ENCODE measurements around the gene ATP2A2. TPM values are rescaled to one million over a fixed set of nuclear protein-coding genes. Genes with fewer than 3 reads are reported as not detected.
A peak's percentile ranks its signal among the peaks of the same experiment; 100 is the strongest.

ATP2A2 gene
- total RNA-seq, 2 experiments from 2014 or later = 95.5 to 98.6 TPM

GRCh38 chr12:110312581-110313360 is 31.7 kb downstream of the ATP2A2 start:
- peak overlapping the region; percentile 63 for H3K27ac Mint-ChIP-seq
- H3K4me3 Mint-ChIP-seq = no peak overlapping the region
- peak; percentile 31 for DNase-seq
- no peaks in the 10 kb centered on the region for H3K9me3 Mint-ChIP-seq
- peaks cover 57% of the 10 kb centered on the region for H3K4me1 Mint-ChIP-seq (ENCODE audit: low read depth)
- no peaks in the 10 kb centered on the region for H3K27me3 Mint-ChIP-seq (ENCODE audit: low read depth)
- peaks cover 31% of the 10 kb centered on the region for H3K36me3 Mint-ChIP-seq (ENCODE audit: low read depth)
- intact Hi-C loops (cut with micrococcal nuclease) = loop anchor here (2.0 kb wide), 1 partner anchor 32 kb away; the partner anchor contains the start of gene ATP2A2
- CTCF ChIA-PET = interaction anchor here (0.7 to 1.0 kb wide), 2 partner anchors 119 to 151 kb away, joined by 7 to 9 read pairs; no protein-coding TSS in a partner anchor

GRCh38 chr12:110314308-110314707 is 33.3 kb downstream of the ATP2A2 start:
- no peaks in the 10 kb centered on the region for H3K9me3 Mint-ChIP-seq
- peaks cover 50% of the 10 kb centered on the region for H3K4me1 Mint-ChIP-seq (ENCODE audit: low read depth)
- DNase-seq = no peak
- H3K4me3 Mint-ChIP-seq = no peak overlapping the region
- H3K27ac Mint-ChIP-seq = peak overlapping the region; percentile 46
- H3K27me3 Mint-ChIP-seq (ENCODE audit: low read depth) = no peaks in the 10 kb centered on the region
- peaks cover 30% of the 10 kb centered on the region for H3K36me3 Mint-ChIP-seq (ENCODE audit: low read depth)
- intact Hi-C loops (cut with micrococcal nuclease) = no loop called here
- CTCF ChIA-PET = interaction anchor here (1.8 kb wide), 1 partner anchor 117 kb away, joined by 6 read pairs; no protein-coding TSS in a partner anchor

GRCh38 chr12:110316861-110317260 is 35.8 kb downstream of the ATP2A2 start:
- H3K36me3 Mint-ChIP-seq (ENCODE audit: low read depth) = peaks cover 27% of the 10 kb centered on the region
- peaks cover 42% of the 10 kb centered on the region for H3K4me1 Mint-ChIP-seq (ENCODE audit: low read depth)
- H3K4me3 Mint-ChIP-seq = no peak overlapping the region
- H3K27me3 Mint-ChIP-seq (ENCODE audit: low read depth) = no peaks in the 10 kb centered on the region
- H3K9me3 Mint-ChIP-seq = no peaks in the 10 kb centered on the region
- H3K27ac Mint-ChIP-seq = peak overlapping the region; percentile 81
- DNase-seq = no peak
- intact Hi-C loops (cut with micrococcal nuclease) = no loop called here
- CTCF ChIA-PET = interaction anchor here (0.5 to 1.1 kb wide), 3 partner anchors 14 to 115 kb away, joined by 3 read pairs; no protein-coding TSS in a partner anchor

- intact Hi-C loops (cut with micrococcal nuclease) = no loop called here
- Mint-ChIP-seq H3K27me3 (ENCODE audit: low read depth) (no peaks in the 10 kb centered on the region), H3K27ac (no peak overlapping the region), H3K36me3 (ENCODE audit: low read depth) (peaks cover 25% of the 10 kb centered on the region), H3K4me3 (no peak overlapping the region), H3K9me3 (no peaks in the 10 kb centered on the region), H3K4me1 (ENCODE audit: low read depth) (peaks cover 32% of the 10 kb centered on the region)
- CTCF ChIA-PET = no interaction called here
- no peak for DNase-seq
Measured at GRCh38 chr12:110317911-110318310, 36.9 kb downstream of the ATP2A2 start.

- no peak for DNase-seq
- H3K9me3 Mint-ChIP-seq = no peaks in the 10 kb centered on the region
- H3K4me1 Mint-ChIP-seq (ENCODE audit: low read depth) = peaks cover 17% of the 10 kb centered on the region
- H3K27me3 Mint-ChIP-seq (ENCODE audit: low read depth) = no peaks in the 10 kb centered on the region
- CTCF ChIA-PET = interaction anchor here (1.2 kb wide), 2 partner anchors 33 to 111 kb away, joined by 3 to 4 read pairs; no protein-coding TSS in a partner anchor
- no peak overlapping the region for H3K4me3 Mint-ChIP-seq
- H3K27ac Mint-ChIP-seq = no peak overlapping the region
- intact Hi-C loops (cut with micrococcal nuclease) = no loop called here
- peaks cover 14% of the 10 kb centered on the region for H3K36me3 Mint-ChIP-seq (ENCODE audit: low read depth)
Measured at GRCh38 chr12:110320550-110320949, 39.5 kb downstream of the ATP2A2 start.

- CTCF ChIA-PET = interaction anchor here (0.5 to 1.7 kb wide), 5 partner anchors 35 to 1721 kb away, joined by 3 to 5 read pairs (median 3); no protein-coding TSS in a partner anchor
- no peak overlapping the region for H3K4me3 Mint-ChIP-seq
- intact Hi-C loops (cut with micrococcal nuclease) = no loop called here
- DNase-seq = no peak
- no peaks in the 10 kb centered on the region for H3K9me3 Mint-ChIP-seq
- no peaks in the 10 kb centered on the region for H3K27me3 Mint-ChIP-seq (ENCODE audit: low read depth)
- H3K36me3 Mint-ChIP-seq (ENCODE audit: low read depth) = peaks cover 39% of the 10 kb centered on the region
- H3K4me1 Mint-ChIP-seq (ENCODE audit: low read depth) = no peaks in the 10 kb centered on the region
- no peak overlapping the region for H3K27ac Mint-ChIP-seq
Measured at GRCh38 chr12:110329710-110330109, 48.7 kb downstream of the ATP2A2 start.

GRCh38 chr12:110330124-110330523 is 49.1 kb downstream of the ATP2A2 start:
- Mint-ChIP-seq H3K27ac (no peak overlapping the region), H3K4me3 (no peak overlapping the region), H3K36me3 (ENCODE audit: low read depth) (peaks cover 39% of the 10 kb centered on the region), H3K9me3 (no peaks in the 10 kb centered on the region), H3K4me1 (ENCODE audit: low read depth) (no peaks in the 10 kb centered on the region), H3K27me3 (ENCODE audit: low read depth) (no peaks in the 10 kb centered on the region)
- DNase-seq = no peak
- CTCF ChIA-PET = interaction anchor here (0.5 to 1.7 kb wide), 7 partner anchors 13 to 1721 kb away, joined by 3 to 7 read pairs (median 4); no protein-coding TSS in a partner anchor
- intact Hi-C loops (cut with micrococcal nuclease) = no loop called here

- H3K9me3 Mint-ChIP-seq = no peaks in the 10 kb centered on the region
- intact Hi-C loops (cut with micrococcal nuclease) = no loop called here
- no peaks in the 10 kb centered on the region for H3K27me3 Mint-ChIP-seq (ENCODE audit: low read depth)
- peaks cover 39% of the 10 kb centered on the region for H3K36me3 Mint-ChIP-seq (ENCODE audit: low read depth)
- no peak for DNase-seq
- CTCF ChIA-PET = interaction anchor here (0.5 to 2.2 kb wide), 8 partner anchors 12 to 1720 kb away, joined by 3 to 7 read pairs (median 4); no protein-coding TSS in a partner anchor
- no peak overlapping the region for H3K27ac Mint-ChIP-seq
- H3K4me3 Mint-ChIP-seq = no peak overlapping the region
- no peaks in the 10 kb centered on the region for H3K4me1 Mint-ChIP-seq (ENCODE audit: low read depth)
Measured at GRCh38 chr12:110330544-110330943, 49.5 kb downstream of the ATP2A2 start.

- CTCF ChIA-PET = no interaction called here
- Mint-ChIP-seq H3K36me3 (ENCODE audit: low read depth) (peaks cover 37% of the 10 kb centered on the region), H3K9me3 (no peaks in the 10 kb centered on the region), H3K4me3 (no peak overlapping the region), H3K27me3 (ENCODE audit: low read depth) (no peaks in the 10 kb centered on the region), H3K4me1 (ENCODE audit: low read depth) (no peaks in the 10 kb centered on the region), H3K27ac (no peak overlapping the region)
- no peak for DNase-seq
- intact Hi-C loops (cut with micrococcal nuclease) = no loop called here
Measured at GRCh38 chr12:110333201-110333600, 52.2 kb downstream of the ATP2A2 start.

- no peak for DNase-seq
- Mint-ChIP-seq H3K27ac (no peak overlapping the region), H3K9me3 (no peaks in the 10 kb centered on the region), H3K4me3 (no peak overlapping the region), H3K27me3 (ENCODE audit: low read depth) (no peaks in the 10 kb centered on the region), H3K4me1 (ENCODE audit: low read depth) (no peaks in the 10 kb centered on the region), H3K36me3 (ENCODE audit: low read depth) (peaks cover 51% of the 10 kb centered on the region)
- CTCF ChIA-PET = no interaction called here
- intact Hi-C loops (cut with micrococcal nuclease) = no loop called here
Measured at GRCh38 chr12:110335481-110336045, 54.5 kb downstream of the ATP2A2 start.

- Mint-ChIP-seq H3K27ac (no peak overlapping the region), H3K4me1 (ENCODE audit: low read depth) (no peaks in the 10 kb centered on the region), H3K9me3 (no peaks in the 10 kb centered on the region), H3K36me3 (ENCODE audit: low read depth) (peaks cover 65% of the 10 kb centered on the region), H3K27me3 (ENCODE audit: low read depth) (no peaks in the 10 kb centered on the region), H3K4me3 (no peak overlapping the region)
- intact Hi-C loops (cut with micrococcal nuclease) = no loop called here
- DNase-seq = no peak
- CTCF ChIA-PET = no interaction called here
Measured at GRCh38 chr12:110337912-110338710, 57.1 kb downstream of the ATP2A2 start.

- H3K4me3 Mint-ChIP-seq = no peak overlapping the region
- H3K27ac Mint-ChIP-seq = no peak overlapping the region
- H3K27me3 Mint-ChIP-seq (ENCODE audit: low read depth) = no peaks in the 10 kb centered on the region
- H3K36me3 Mint-ChIP-seq (ENCODE audit: low read depth) = peaks cover 66% of the 10 kb centered on the region
- no peak for DNase-seq
- CTCF ChIA-PET = interaction anchor here (0.7 kb wide), 1 partner anchor 92 kb away, joined by 3 read pairs; no protein-coding TSS in a partner anchor
- intact Hi-C loops (cut with micrococcal nuclease) = no loop called here
- no peaks in the 10 kb centered on the region for H3K4me1 Mint-ChIP-seq (ENCODE audit: low read depth)
- H3K9me3 Mint-ChIP-seq = no peaks in the 10 kb centered on the region
Measured at GRCh38 chr12:110338754-110339153, 57.7 kb downstream of the ATP2A2 start.

All from activated naive CD4-positive, alpha-beta T cell treated with anti-CD3 and anti-CD28 coated beads for 36 hours (primary cell).